ENCODE data around the gene GCHFR. TPM values are rescaled to one million over a fixed set of nuclear protein-coding genes. Genes with fewer than 3 reads are reported as not detected.
A peak's percentile ranks its signal among the peaks of the same experiment; 100 is the strongest.

The GCHFR gene
- total RNA-seq (10 to 100 TPM; 13.5 to 14.8 TPM), total RNA-seq (2.4 to 28.2 (median 11.4) reads per million in 172 experiments)
- polyA plus RNA-seq (2013, experiment 1 of 2), result 21.6 TPM
- 19.3 TPM for polyA plus RNA-seq (2013, experiment 2 of 2)

GRCh38 chr15:40763801-40764628 is at the start of gene GCHFR:
Gene GCHFR, plus strand, starts transcription at chr15:40764068. Its CDS starts 113 bp downstream, at chr15:40764181.
- CTCF ChIA-PET, result interaction anchor here (0.8 to 2.9 kb wide), 6 partner anchors 17 to 69 kb away, joined by 3 to 13 read pairs (median 3); partner anchors contain the start of gene RAD51
- no peaks in the 10 kb centered on the region for H3K9me3 ChIP-seq (ENCODE audit: control insufficient read depth in 1 of 2, insufficient read depth in 1 of 2, low read length in 2 of 2)
- intact Hi-C loops (cut with DNase I, micrococcal nuclease), result loop anchor here in 1 of 2 experiments (5.0 to 10.0 kb wide), 2 partner anchors 172 to 351 kb away; partner anchors contain the start of genes INO80 and KNL1
- no peaks in the 10 kb centered on the region for H3K27me3 Mint-ChIP-seq
- POLR2A ChIA-PET, result interaction anchor here (0.6 to 2.7 kb wide), 8 partner anchors 16 to 195 kb away, joined by 3 to 25 read pairs (median 4); partner anchors contain the start of genes RAD51, RPUSD2 and VPS18
- H3K36me3 ChIP-seq (ENCODE audit: insufficient read depth, low read length), result peaks cover 12% of the 10 kb centered on the region
- H3K27ac ChIP-seq (ENCODE audit: low read depth in 1 of 2, low read length in 2 of 2), result peak within 1 kb of the TSS; percentile 60 to 71
- peak within 1 kb of the TSS; percentile 90 for H3K27ac Mint-ChIP-seq
- no peaks in the 10 kb centered on the region for H3K9me3 Mint-ChIP-seq
- H3K4me1 ChIP-seq (ENCODE audit: insufficient read depth, low read length), result peaks cover 40% of the 10 kb centered on the region
- H3K4me1 Mint-ChIP-seq (ENCODE audit: low read depth), result peaks cover 29% of the 10 kb centered on the region
- ATAC-seq (ENCODE audit: poor library complexity), result peak; percentile 48
- peak within 1 kb of the TSS; percentile 89 for H3K4me3 Mint-ChIP-seq
- peak; percentile 35 to 87 (median 63) for DNase-seq
- H3K36me3 Mint-ChIP-seq (ENCODE audit: low read depth), result peaks cover 11% of the 10 kb centered on the region
- peak within 1 kb of the TSS; percentile 98 for H3K4me3 ChIP-seq (ENCODE audit: low read length)
- H3K27me3 ChIP-seq (ENCODE audit: control insufficient read depth in 1 of 2, insufficient read depth in 2 of 2, low read length in 2 of 2), result no peaks in the 10 kb centered on the region
- peak; percentile 45 for TF ChIP-seq CTCF (IDR thresholded peaks at IDR 0.05)

GRCh38 chr15:40714144-40714543 is 49.7 kb upstream of the GCHFR start:
- no peaks in the 10 kb centered on the region for H3K27me3 ChIP-seq (ENCODE audit: control insufficient read depth in 1 of 2, insufficient read depth in 2 of 2, low read length in 2 of 2)
- H3K9me3 ChIP-seq (ENCODE audit: control insufficient read depth in 1 of 2, insufficient read depth in 1 of 2, low read length in 2 of 2), result no peaks in the 10 kb centered on the region
- H3K36me3 Mint-ChIP-seq (ENCODE audit: low read depth), result no peaks in the 10 kb centered on the region
- no peak for TF ChIP-seq CTCF (IDR thresholded peaks at IDR 0.05)
- ATAC-seq (ENCODE audit: poor library complexity) (no peak), DNase-seq (no peak)
- no peaks in the 10 kb centered on the region for H3K4me1 ChIP-seq (ENCODE audit: insufficient read depth, low read length)
- no peak overlapping the region for H3K4me3 ChIP-seq (ENCODE audit: low read length)
- POLR2A ChIA-PET, result interaction anchor here (0.7 to 1.6 kb wide), 2 partner anchors 19 to 56 kb away, joined by 3 to 4 read pairs; partner anchors contain the start of gene RAD51
- no peaks in the 10 kb centered on the region for H3K9me3 Mint-ChIP-seq
- H3K27ac Mint-ChIP-seq, result no peak overlapping the region
- H3K27me3 Mint-ChIP-seq, result no peaks in the 10 kb centered on the region
- no peak overlapping the region for H3K27ac ChIP-seq (ENCODE audit: low read depth in 1 of 2, low read length in 2 of 2)
- no peaks in the 10 kb centered on the region for H3K36me3 ChIP-seq (ENCODE audit: insufficient read depth, low read length)
- intact Hi-C loops (cut with DNase I, micrococcal nuclease), result no loop called here
- CTCF ChIA-PET, result no interaction called here
- H3K4me3 Mint-ChIP-seq, result no peak overlapping the region
- H3K4me1 Mint-ChIP-seq (ENCODE audit: low read depth), result no peaks in the 10 kb centered on the region

- Mint-ChIP-seq H3K9me3 (no peaks in the 10 kb centered on the region), H3K4me1 (ENCODE audit: low read depth) (no peaks in the 10 kb centered on the region), H3K4me3 (no peak overlapping the region), H3K36me3 (ENCODE audit: low read depth) (no peaks in the 10 kb centered on the region), H3K27me3 (no peaks in the 10 kb centered on the region), H3K27ac (no peak overlapping the region)
- CTCF ChIA-PET, result no interaction called here
- H3K4me1 ChIP-seq (ENCODE audit: insufficient read depth, low read length), result no peaks in the 10 kb centered on the region
- intact Hi-C loops (cut with DNase I, micrococcal nuclease), result no loop called here
- no peaks in the 10 kb centered on the region for H3K9me3 ChIP-seq (ENCODE audit: control insufficient read depth in 1 of 2, insufficient read depth in 1 of 2, low read length in 2 of 2)
- DNase-seq (no peak), ATAC-seq (ENCODE audit: poor library complexity) (no peak)
- H3K27ac ChIP-seq (ENCODE audit: low read depth in 1 of 2, low read length in 2 of 2), result no peak overlapping the region
- H3K4me3 ChIP-seq (ENCODE audit: low read length), result no peak overlapping the region
- POLR2A ChIA-PET, result no interaction called here
- TF ChIP-seq CTCF (IDR thresholded peaks at IDR 0.05), result no peak
- no peaks in the 10 kb centered on the region for H3K36me3 ChIP-seq (ENCODE audit: insufficient read depth, low read length)
- H3K27me3 ChIP-seq (ENCODE audit: control insufficient read depth in 1 of 2, insufficient read depth in 2 of 2, low read length in 2 of 2), result no peaks in the 10 kb centered on the region
Observed at GRCh38 chr15:40716165-40716564, 47.7 kb upstream of the GCHFR start.

All from CD4-positive, alpha-beta T cell (primary cell).